GOT3 (cell line): Measurements from ENCODE around the gene CSRP3.

Source experiments
- DNase-seq: peaks from one replicate; lab custom pipeline; 2025; ENCODE audit warnings: mixed read lengths; lab: John Stamatoyannopoulos, UW

Gene CSRP3

DNA sequence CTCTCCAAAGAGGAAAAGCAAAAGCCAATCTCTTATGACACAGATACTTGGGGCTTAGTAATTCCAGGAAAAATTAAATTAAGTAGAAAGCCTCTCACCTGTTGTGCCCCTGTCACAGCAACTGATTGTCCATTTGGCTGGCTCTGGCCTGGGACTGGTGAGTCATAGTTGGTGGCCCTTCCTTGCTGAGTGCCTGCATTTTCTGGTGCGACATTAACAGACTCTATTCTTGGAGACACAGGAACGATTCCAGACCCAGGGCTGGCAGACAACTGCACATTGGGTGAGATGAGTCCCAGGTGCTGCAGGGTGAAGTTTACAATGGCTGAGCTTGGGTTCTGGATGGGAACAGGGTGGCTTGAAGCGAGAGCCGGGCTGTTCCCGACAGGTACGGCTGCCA, 23.3 kb upstream of the CSRP3 start:
- no peak for DNase-seq

DNA sequence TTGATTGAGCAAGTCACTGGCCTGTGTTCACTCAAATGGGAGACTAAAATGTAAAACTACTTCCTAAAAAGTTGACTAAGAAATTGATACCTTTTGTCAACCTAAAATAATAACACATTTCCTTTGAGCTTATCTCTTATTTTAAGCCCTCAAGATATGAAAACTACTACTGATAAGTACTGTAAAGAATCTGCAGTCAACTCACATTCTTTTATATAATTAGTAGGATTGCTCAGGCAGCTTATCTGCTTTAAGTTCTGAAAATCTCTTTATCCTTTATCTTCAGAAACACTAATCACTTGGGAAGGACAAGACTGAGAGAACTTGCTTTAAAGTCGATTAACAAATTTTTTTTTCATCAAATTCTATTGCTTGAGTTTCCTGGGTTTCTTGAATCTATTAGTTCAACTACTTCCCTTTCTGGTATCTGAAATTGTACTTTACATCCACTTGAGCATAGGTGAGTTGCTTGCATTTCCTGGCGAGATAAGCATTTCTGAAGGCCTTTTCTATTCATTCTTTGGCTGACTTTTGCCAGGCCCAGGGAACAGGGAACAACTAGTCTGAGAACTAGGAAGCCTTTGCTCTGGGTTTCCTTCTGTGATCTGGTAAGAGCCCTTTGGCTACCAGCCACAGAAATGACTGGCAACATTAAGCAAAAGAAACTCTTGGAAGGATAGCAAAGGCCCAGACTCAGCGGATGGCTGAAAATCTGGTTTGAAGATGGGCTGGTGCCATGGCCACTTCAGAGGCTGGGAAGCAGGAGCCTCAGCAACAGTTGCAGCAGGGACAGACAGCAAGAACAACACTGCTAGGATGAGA, 19.3 kb upstream of the CSRP3 start:
- no peak for DNase-seq

DNA sequence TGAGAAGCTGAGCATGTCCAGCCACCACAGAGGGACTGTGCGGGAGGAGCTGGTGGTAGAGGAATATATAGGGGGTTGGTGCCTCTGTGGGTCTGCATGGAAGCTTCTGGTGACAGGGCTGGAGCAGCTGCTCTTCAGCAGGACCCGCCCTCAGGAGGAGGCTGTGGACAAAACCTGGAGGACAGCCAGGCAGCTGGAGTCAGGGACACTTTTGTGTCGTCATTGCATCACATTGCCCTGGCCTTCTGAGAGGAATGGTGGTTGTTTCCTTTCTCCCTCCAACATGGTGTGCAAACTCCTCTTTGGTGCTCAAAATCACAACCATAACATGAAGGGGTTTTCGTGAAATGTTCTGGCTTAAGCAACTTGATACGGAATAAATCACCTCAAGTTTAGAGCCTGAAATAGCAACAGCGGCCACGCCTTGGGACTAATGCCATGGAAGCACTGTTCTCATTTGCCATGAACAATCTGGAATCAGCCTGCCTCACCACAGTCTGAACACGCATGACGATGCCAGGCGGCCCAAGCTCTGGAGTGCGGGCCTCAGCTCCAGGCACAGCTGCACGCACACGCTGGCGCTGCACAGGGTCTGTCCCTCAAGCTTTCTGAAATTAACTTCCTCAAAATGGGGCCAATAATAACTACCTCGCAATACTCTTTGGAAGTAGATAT, 17.1 kb upstream of the CSRP3 start:
- no peak for DNase-seq

DNA sequence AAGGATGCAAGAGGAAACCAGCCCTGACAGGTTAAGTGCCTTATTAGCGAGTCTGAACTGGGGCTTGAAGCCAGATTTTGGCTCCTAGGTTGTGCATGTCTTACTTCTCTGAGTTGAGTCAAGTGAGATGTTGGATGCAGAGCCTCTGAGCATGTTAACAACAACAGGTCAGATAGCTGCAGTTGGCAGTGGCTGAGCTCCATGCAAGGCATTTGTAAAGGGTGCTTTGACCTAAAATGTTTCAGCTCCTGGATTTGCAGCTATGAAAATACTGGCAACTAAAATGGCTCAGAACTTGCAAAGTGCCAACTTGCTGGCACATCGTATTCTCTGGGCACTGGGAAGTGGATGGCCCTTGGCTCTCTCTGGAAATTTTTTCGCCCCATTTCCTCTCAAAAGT, 16.4 kb upstream of the CSRP3 start:
- DNase-seq: no peak

DNA sequence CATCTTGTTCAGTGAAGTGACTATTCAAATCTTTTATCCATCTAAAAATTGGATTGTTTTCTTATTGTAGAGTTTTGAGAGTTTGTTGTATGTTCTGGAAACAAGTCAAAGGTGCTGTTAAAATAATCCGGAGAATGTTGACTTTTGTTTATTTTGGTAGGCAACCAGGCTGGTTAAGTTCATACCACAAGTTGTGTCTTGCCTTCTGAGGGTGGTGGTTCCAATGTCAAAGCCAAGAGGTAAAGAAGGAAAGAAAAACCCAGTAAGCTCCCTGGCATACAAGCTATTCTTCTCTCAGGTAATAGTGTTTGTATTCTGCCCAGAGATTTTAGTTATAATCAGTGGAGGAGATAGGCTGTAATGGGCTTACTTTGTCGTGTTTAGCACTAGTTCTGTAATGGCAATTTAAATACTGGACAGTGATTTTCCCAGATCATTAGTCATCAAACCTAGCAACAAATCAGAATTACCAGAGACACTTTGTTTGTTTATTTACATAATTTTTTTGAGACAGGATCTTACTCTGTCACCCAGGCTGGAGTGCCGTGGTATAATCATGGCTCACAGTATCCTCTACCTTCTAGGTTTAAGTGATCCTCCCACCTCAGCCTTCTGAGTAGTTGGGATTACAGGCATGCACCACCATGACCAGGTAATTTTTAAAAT, 15.1 kb upstream of the CSRP3 start:
- no peak for DNase-seq

DNA sequence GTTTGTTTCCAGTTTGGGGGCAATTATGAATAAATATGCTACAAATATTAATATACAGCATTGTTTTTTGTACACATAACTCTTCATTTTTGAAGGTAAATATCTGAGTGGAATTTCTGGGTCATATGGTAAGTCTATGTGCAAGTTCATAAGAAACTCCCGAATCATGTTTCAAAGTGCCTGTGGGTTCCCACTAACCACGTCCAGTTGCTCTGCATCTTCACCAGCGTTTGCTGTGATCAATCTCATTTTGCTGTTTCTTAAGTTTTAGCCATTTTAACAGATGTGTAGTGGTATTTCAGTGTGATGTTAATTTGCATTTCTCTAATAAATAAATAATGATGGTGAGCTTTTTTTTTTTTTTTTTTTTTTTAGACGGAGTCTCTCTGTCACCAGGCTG, 14.2 kb upstream of the CSRP3 start:
- DNase-seq: no peak

DNA sequence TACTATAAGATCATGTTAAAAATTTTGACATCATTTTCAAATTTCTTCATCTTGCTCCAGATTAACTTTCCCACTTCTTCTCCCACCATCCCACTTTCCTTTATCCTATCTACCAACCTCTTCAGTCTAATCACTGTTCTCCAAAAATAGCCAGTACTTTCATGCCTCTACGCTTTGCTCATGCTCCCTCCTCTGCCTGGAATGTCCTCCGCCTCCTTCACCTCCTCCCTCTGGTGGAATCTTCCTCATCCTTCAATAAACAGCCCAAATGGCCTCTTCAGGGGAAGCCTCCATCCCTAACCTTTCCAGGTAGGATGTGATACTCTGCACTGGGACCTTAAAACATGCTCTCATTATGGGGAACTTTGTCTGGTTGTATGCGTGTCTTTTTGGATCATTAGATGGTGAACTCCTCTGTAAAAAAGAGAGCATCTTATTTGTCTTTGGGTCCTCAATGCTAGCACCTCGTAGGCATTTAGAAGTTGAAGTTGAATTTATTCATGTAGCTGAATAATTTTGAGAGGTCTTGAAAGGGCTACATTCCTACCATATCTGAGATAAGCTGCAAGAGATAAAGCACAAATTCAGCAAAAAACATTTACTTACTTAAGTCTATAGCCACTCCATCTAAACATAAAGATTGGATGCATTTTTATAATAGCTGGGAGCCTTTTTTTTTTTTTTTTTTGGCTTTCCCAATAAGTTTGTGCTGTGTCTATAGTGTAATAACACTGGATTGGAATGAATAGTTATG, 8.0 kb upstream of the CSRP3 start:
- no peak for DNase-seq

DNA sequence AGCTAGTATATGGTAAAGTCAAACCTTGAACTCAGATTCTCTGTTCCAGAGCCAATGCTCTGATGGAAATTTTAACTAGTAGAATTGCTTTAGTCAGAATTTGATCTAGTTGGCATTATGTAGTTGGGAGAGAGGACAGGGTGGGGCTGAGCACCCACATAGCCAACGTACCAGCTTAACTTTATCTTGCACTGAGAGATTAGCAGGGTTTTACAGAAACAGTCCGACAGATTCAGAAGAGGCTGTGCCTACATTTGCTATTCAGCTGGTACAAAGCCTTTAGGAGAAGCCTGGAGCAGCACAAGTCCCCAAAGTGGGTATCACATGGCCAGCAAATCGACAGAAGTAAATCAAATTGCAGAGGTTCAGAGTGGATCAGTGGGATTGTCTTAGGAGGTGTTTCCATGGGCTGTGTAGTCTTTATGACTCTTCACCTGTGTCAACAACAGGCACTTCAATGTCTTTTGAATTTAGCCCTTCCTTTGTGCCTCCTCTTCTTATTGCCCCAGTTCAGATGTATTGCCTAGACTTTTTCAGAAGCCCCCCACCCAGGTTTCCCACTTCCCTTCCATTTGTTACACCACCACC, 7.3 kb upstream of the CSRP3 start:
- no peak for DNase-seq

DNA sequence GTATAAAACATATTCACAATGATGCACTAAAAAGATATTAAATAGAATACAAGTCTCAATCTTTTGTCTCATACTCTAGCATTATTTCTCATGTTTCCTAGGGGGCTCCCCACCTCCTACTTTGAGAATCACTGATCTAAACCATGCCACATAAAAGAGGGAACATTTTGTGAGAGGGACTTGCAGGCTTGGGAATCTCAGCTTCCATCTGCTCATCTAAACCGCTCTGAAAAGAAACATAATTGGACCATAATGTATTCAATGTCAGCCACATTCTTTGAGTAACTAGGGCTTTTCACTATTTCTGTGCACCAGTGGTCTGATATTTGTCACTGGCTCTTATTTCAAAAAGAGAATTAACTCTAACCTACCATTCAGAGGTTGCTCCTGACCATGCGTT, 6.4 kb upstream of the CSRP3 start:
- DNase-seq: no peak

DNA sequence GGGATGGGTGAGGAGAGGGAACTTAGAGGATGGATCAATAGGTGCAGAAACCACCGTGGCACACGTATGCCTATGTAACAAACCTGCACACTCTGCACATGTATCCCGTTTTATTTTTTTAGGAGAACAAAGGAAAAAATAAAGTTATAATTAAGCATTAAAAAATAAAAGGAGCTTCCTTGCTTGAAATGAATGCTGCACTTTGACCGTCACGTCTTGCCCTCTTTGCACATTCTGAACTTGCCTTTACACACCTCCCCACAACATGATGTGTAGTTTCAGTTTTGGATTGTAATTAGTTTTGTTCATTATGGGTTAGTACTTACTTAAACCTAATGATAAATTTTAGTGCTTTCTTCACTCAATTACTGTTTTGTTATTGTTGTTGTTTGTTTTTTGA, 3.1 kb upstream of the CSRP3 start:
- no peak for DNase-seq

DNA sequence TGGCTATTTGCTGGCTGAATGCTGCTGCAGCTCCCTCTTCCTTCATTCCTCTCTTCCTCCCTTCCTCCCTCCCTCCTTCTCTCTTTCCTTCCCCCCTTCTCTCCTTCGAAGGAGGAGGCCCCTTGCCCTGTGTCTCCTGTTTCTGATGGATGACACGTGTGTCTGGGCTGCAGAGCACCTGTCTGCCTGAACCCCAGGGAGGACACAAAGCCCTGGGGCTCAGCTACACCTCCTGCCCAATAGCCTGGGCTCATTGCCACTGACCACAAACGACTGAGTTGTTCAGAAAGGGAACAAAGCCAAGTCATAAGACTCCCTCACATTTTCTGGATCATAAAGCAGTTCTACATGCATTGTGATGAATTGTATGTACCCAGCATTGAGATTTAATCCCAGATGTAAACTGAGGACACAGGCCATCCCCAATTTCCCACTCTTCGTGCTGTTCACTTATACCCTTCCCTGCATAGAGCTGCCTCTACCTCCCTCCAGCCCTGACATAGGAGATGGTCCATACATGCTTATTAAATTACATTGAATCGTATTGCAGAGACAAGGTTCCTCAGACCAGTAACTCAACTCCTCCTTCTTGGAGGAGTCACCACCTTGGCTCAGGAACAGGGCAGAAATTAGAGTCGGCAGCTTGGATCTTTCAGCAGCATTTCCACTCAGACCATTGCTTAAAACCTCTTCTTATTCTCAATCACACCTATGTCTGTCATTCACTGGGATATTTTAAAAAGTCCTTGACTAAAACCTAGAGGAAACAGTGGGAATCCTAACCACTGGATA, 1.2 kb downstream of the CSRP3 start:
- DNase-seq: no peak

DNA sequence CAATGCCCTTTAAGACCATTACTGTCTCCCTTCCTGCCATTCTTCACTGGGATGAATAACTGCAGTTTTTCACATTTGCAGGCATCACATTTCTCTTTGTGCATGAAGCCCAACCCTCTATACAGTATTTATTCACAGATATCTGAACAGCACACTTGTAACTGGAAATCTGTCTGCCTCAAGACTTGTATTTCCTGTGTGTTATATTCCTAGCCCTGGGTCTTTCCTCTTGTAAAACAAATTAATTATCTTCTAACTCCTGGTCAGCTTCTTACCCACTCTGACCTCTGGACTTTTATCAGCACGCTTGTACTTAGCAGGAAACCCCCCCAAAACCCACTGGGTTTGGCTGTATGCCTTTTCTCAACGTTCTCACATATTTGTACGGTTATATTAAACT, 2.0 kb downstream of the CSRP3 start:
- no peak for DNase-seq

DNA sequence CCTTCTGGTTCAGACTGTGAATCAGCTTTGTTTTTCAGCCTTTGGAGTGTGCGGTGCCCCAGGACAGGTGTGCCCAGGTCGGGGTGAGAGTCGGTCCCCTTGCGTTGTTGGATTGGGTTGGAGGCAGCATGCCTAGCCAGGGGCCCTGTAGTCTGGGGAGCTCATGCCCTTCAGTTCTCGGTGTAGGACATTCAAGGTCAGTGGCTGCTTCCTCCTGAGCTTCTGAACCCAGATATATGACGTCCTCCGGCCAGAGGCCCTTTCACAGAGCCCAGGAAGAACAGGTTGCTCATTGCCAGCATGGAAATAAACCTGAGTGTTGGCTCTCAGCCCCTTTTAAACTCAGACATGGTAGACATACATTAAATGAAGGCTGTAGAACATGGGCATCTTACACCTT, 2.7 kb downstream of the CSRP3 start:
- no peak for DNase-seq

DNA sequence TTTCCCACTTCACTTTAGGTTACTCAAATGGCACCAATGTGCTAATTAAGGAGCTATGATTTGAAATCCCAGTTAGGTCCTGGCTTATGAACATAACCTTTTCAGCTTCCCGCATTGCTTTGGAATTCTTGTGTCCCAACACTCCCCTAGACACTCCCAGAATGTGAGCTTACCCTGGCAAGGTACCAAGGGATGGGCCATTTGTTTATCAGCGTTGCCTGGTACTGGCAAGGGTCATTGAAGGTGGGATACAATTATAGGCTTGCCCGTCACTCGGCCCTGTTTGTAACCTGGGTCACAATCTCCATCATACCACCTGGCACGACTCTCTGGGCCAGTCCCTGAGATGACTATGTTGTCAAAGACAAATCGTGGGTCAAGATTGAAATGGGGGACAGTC, 5.4 kb downstream of the CSRP3 start:
- no peak for DNase-seq

DNA sequence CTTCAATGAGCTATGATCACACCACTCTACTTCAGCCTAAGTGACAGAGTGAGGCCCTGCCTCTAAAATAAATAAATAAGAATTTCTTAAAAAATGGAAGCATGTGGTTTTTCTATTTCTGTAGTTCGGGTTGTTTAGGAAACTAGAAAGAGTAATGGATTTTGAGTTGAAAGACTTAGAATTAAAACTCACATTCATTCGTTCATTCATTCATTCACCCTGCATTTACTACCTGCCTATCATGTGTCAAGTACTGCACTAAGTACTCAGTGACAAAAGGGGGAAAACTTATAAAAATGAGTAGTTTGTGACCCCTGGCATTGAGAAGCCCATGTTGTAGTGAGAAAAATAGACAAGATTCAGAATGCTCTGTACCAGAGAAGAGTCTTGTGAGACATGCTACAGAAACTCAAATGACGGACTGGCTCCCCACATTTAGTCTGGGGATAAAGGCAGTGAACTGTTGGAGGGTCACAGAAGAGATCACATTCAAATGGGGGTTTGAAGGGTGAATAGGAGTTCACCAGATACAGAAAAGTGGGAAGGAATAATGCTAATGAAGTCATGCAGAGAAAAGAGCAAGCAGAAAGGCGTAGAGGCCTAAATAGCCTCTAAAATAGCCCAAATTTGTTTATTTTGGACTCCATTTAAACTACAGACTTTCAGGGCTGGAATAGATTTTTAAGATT, 7.0 kb downstream of the CSRP3 start:
- DNase-seq: no peak

DNA sequence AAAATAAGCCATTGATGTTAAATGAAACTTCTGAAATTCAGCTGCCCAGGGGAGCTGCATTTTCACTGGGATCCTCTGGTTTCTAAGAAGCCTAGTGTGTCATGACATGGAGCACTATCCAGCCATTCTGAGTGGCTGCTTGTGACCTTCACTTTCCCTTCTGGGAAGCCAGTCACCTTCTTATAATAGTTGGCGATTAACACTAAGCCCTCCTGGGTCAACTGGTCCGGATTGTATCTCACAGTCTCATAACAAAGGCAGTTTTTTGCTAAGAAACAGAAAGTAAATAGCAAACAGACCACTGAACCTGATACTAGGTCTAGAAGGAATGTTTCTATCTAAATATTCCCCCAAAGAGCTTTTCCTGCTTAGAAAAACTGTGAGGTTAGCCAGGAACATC, 7.9 kb downstream of the CSRP3 start:
- no peak for DNase-seq

DNA sequence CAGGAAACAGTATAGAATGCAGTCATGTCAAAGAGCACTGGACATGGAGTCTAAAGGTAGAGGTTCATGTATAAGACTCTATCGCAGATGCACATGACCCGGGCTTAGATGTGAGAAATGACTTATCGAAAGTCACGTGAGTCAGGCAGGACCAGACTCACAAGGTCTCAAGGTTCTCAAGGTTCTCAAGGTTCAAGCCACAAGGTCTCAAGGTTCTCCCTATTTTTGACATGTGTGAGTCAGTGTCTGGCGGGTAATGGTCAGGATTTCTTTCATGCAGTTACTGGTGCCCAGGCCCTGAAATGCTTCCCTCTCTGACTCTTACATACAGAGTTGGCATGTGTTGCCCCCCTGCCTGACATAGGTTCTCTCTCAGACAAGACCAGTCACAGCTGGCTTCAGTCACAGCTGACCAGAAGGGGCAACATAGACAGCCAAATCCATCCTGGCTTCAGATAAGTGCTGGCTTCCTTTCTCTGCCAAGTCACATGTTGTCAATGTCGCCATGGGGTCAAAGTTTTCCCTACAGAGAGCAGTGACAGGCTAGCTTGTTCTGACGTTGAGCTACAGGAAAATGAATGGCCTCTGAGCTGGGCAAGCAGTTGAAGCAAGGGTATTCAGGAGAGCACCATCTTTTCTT, 10.1 kb downstream of the CSRP3 start:
- DNase-seq: no peak

DNA sequence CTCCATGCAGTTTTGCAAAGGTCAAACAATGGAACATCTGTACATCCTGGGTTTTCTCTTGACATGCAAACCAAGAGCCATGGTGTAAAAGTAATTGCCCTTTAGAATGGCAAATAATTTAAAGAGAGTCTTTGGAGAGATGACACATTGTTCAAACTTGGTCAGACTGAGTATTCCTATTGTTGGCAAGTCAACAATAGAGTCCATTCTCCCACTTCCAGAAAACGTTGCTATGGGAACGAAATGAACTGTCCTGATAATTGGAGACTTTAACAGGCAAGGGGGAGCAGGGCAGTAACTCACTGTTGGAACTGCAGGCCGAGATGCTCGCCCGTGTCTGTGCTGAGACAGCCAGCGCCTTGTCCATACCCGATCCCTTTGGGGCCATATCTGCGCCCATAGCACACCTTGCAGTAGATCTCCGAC, 13.9 kb downstream of the CSRP3 start:
- DNase-seq: no peak

DNA sequence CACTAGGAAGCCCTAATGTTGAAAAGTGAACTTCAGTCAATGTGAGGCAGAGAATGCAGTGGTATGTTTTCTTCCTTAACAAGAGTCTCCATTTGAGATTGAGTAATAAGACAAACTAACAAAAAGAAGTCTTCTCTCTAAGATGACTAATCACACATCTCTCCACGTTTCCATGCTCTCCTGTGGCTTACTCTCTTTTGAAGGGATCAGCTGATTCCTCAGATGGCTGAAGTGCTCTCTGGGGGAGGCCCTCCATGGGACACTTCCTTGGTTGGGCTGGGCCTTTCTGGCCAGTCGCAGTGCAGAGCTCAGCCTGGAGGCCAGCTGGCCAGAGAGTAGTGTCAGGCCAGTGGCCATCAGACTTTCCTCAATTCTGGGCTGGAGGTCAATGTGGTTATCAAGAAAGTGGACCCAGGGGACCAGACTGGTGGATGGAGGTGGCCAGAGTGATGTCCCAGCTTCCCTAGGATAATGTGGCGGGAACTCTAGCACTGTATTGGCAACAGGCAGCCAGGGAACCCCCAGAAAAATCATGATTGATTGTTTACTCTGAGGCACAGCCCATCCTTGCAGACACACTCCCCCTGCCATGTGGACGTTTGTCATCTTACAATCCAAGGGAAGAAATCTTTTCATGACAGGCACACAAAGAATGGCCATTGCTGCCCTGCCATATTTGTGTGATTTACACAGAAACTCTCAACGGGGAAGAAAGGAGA, 14.5 kb downstream of the CSRP3 start:
- no peak for DNase-seq
